Neural progenitor cell (in vitro differentiated cells): Measurements from ENCODE around the gene LATS1. TPM values are rescaled to one million over a fixed set of nuclear protein-coding genes. Genes with fewer than 3 reads are reported as not detected.

ENCODE experiments used
- DNase-seq: peaks from one replicate; pipeline ENCODE4 v3.0.0-alpha.2; 2016; ENCODE audit warnings: low spot score
- H2AFZ ChIP-seq: fragments of 200-600 bp; sonication (generic); replicated peaks from 2 replicates; pipeline ENCODE4 v1.6.1; 2016; ENCODE audit warnings: antibody characterized with exemption
- H3F3A ChIP-seq: fragments of 200-600 bp; sonication (generic); 2 replicates; pipeline ENCODE4 v1.6.1; 2016; ENCODE audit warnings: antibody characterized with exemption, low read depth
- H3K27ac ChIP-seq: fragments of 200-600 bp; sonication (generic); 2 replicates; pipeline ENCODE4 v1.5.1; 2016; ENCODE audit warnings: mild to moderate bottlenecking
- H3K27me3 ChIP-seq: fragments of 200-600 bp; sonication (generic); 2 replicates; pipeline ENCODE4 v1.6.1; 2016; ENCODE audit warnings: mild to moderate bottlenecking, moderate library complexity
- H3K36me3 ChIP-seq: fragments of 200-600 bp; sonication (generic); 2 replicates; pipeline ENCODE4 v1.5.1; 2016
- H3K4me1 ChIP-seq: fragments of 200-600 bp; sonication (generic); 2 replicates; pipeline ENCODE4 v1.6.1; 2016; ENCODE audit warnings: mixed run types
- H3K4me2 ChIP-seq: fragments of 200-600 bp; sonication (generic); 2 replicates; pipeline ENCODE4 v1.6.1; 2016
- H3K4me3 ChIP-seq: fragments of 200-600 bp; sonication (generic); 2 replicates; pipeline ENCODE4 v1.5.1; 2016
- H3K79me2 ChIP-seq: fragments of 200-600 bp; sonication (generic); 2 replicates; pipeline ENCODE4 v1.6.1; 2016; ENCODE audit warnings: low read depth
- H3K9ac ChIP-seq: fragments of 200-600 bp; sonication (generic); 2 replicates; pipeline ENCODE4 v1.6.1; 2016
- H3K9me3 ChIP-seq: fragments of 200-600 bp; sonication (generic); 2 replicates; pipeline ENCODE4 v1.5.1; 2016; ENCODE audit warnings: low read depth
- H4K20me1 ChIP-seq: fragments of 200-600 bp; sonication (generic); 2 replicates; pipeline ENCODE4 v1.6.1; 2016; ENCODE audit warnings: low read depth
- H3K27ac Mint-ChIP-seq: 3 replicates; pipeline ENCODE4 v1.8.0; 2021; ENCODE audit warnings: mixed read lengths
- H3K27me3 Mint-ChIP-seq: 2 replicates; pipeline ENCODE4 v1.8.0; 2022; ENCODE audit warnings: low read depth, mild to moderate bottlenecking, inconsistent platforms, moderate library complexity, mixed read lengths; ENCODE audit not compliant: insufficient read depth
- H3K36me3 Mint-ChIP-seq: 3 replicates; pipeline ENCODE4 v1.8.0; 2021; ENCODE audit warnings: mixed read lengths
- H3K4me1 Mint-ChIP-seq: 3 replicates; pipeline ENCODE4 v1.8.0; 2021; ENCODE audit warnings: mixed read lengths
- H3K4me3 Mint-ChIP-seq: 3 replicates; pipeline ENCODE4 v1.8.0; 2021; ENCODE audit warnings: mild to moderate bottlenecking, moderate library complexity, mixed read lengths
- H3K9me3 Mint-ChIP-seq: 3 replicates; pipeline ENCODE4 v1.8.0; 2020; ENCODE audit warnings: mixed read lengths
- CTCF ChIP-seq: fragments of 200-600 bp; sonication (generic); IDR thresholded peaks from 2 replicates; pipeline ENCODE4 v1.5.1; 2017; ENCODE audit warnings: antibody characterized with exemption, mild to moderate bottlenecking
- EZH2 ChIP-seq: fragments of 200-600 bp; sonication (generic); IDR thresholded peaks from 2 replicates; pipeline ENCODE4 v1.6.1; 2017; ENCODE audit warnings: antibody characterized with exemption, mild to moderate bottlenecking, moderate library complexity
- EZH2phosphoT487 ChIP-seq: fragments of 200-600 bp; sonication (generic); IDR thresholded peaks from 2 replicates; pipeline ENCODE4 v1.6.1; 2017; ENCODE audit warnings: antibody characterized with exemption
- total RNA-seq: library from RNA; depleted of rRNA; stranded (reverse); fragments of >200 nt; gene quantifications from 2 replicates; pipeline ENCODE4 v1.2.3, GENCODE V29; 2015; ENCODE audit warnings: low replicate concordance

The LATS1 gene
- total RNA-seq, 1 donor from 2014 or later: 28.0 TPM

GRCh38 chr6:149698175-149698574 lies 19.7 kb downstream of the LATS1 start:
- H3K9me3 ChIP-seq: no peaks in the 10 kb centered on the region
- no peaks in the 10 kb centered on the region for H3K36me3 ChIP-seq
- H3K9ac ChIP-seq: no peak overlapping the region
- no peak overlapping the region for H2AFZ ChIP-seq
- peaks cover 88% of the 10 kb centered on the region for H3K79me2 ChIP-seq
- peaks cover 9% of the 10 kb centered on the region for H3K36me3 Mint-ChIP-seq
- peaks cover 48% of the 10 kb centered on the region for H4K20me1 ChIP-seq
- no peaks in the 10 kb centered on the region for H3K4me1 ChIP-seq
- H3K4me2 ChIP-seq: no peak overlapping the region
- H3F3A ChIP-seq: no peaks in the 10 kb centered on the region
- no peak for DNase-seq
- no peak overlapping the region for H3K4me3 ChIP-seq
- no peak overlapping the region for H3K27ac Mint-ChIP-seq
- H3K9me3 Mint-ChIP-seq: no peaks in the 10 kb centered on the region
- TF ChIP-seq EZH2 (no peak), CTCF (no peak), EZH2phosphoT487 (no peak)
- no peak overlapping the region for H3K4me3 Mint-ChIP-seq
- H3K27ac ChIP-seq: no peak overlapping the region
- no peaks in the 10 kb centered on the region for H3K27me3 Mint-ChIP-seq
- no peaks in the 10 kb centered on the region for H3K4me1 Mint-ChIP-seq
- no peaks in the 10 kb centered on the region for H3K27me3 ChIP-seq

- H3K9me3 ChIP-seq: no peaks in the 10 kb centered on the region
- no peaks in the 10 kb centered on the region for H3K36me3 ChIP-seq
Observed at GRCh38 chr6:149696901-149697300, 21.0 kb downstream of the LATS1 start.

GRCh38 chr6:149694921-149695320 lies 23.0 kb downstream of the LATS1 start:
- TF ChIP-seq EZH2phosphoT487: no peak
- TF ChIP-seq CTCF: no peak
- TF ChIP-seq EZH2: no peak
- Mint-ChIP-seq H3K4me1 (no peaks in the 10 kb centered on the region), H3K27ac (no peak overlapping the region), H3K27me3 (no peaks in the 10 kb centered on the region), H3K4me3 (no peak overlapping the region), H3K9me3 (no peaks in the 10 kb centered on the region), H3K36me3 (peaks cover 18% of the 10 kb centered on the region)
- Histone ChIP-seq H3K79me2 (peaks cover 69% of the 10 kb centered on the region), H3K9me3 (no peaks in the 10 kb centered on the region), H3K27ac (no peak overlapping the region), H4K20me1 (peaks cover 36% of the 10 kb centered on the region), H3K4me3 (no peak overlapping the region), H3K4me2 (no peak overlapping the region), H3K36me3 (no peaks in the 10 kb centered on the region), H2AFZ (no peak overlapping the region), H3K9ac (no peak overlapping the region), H3K4me1 (no peaks in the 10 kb centered on the region), H3F3A (no peaks in the 10 kb centered on the region), H3K27me3 (no peaks in the 10 kb centered on the region)
- DNase-seq: no peak

More at GRCh38 chr6:149696901-149697300, 21.0 kb downstream of the LATS1 start:
- Mint-ChIP-seq H3K9me3 (no peaks in the 10 kb centered on the region), H3K27me3 (no peaks in the 10 kb centered on the region), H3K27ac (no peak overlapping the region), H3K36me3 (peaks cover 11% of the 10 kb centered on the region), H3K4me3 (no peak overlapping the region), H3K4me1 (no peaks in the 10 kb centered on the region)
- Histone ChIP-seq H3K27ac (no peak overlapping the region), H2AFZ (no peak overlapping the region), H3K4me1 (no peaks in the 10 kb centered on the region), H3K79me2 (peaks cover 79% of the 10 kb centered on the region), H4K20me1 (peaks cover 46% of the 10 kb centered on the region), H3K27me3 (no peaks in the 10 kb centered on the region), H3F3A (no peaks in the 10 kb centered on the region), H3K4me2 (no peak overlapping the region), H3K9ac (no peak overlapping the region), H3K4me3 (no peak overlapping the region)
- TF ChIP-seq CTCF (no peak), EZH2phosphoT487 (no peak), EZH2 (no peak)
- no peak for DNase-seq

DNA sequence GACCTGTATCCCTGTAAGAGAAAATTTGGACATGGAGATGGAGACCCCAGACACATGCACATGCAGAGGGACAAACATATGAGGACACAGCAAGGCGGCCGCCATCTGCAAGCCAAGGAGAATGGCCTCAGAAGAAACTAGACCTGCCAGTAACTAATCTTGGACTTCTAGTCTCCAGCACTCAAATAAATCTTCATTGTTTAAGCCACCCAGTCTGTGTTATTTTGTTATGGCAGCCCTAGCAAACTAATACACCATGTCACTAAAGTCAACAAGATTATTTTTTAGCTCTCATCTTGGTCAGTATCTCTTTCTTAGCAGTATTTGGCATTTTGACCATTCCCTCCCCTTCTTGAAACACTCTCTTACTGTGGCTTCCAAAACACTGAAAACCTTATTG lies 26.7 kb downstream of the LATS1 start:
- H3K4me1 ChIP-seq: no peaks in the 10 kb centered on the region
- H3K9ac ChIP-seq: no peak overlapping the region
- Mint-ChIP-seq H3K4me3 (no peak overlapping the region), H3K27me3 (no peaks in the 10 kb centered on the region), H3K4me1 (no peaks in the 10 kb centered on the region), H3K36me3 (peaks cover 27% of the 10 kb centered on the region), H3K27ac (no peak overlapping the region), H3K9me3 (no peaks in the 10 kb centered on the region)
- no peak for TF ChIP-seq EZH2
- H4K20me1 ChIP-seq: peaks cover 19% of the 10 kb centered on the region
- no peak overlapping the region for H3K27ac ChIP-seq
- DNase-seq: no peak
- no peak overlapping the region for H2AFZ ChIP-seq
- H3K27me3 ChIP-seq: no peaks in the 10 kb centered on the region
- H3K9me3 ChIP-seq: no peaks in the 10 kb centered on the region
- H3K36me3 ChIP-seq: no peaks in the 10 kb centered on the region
- peaks cover 45% of the 10 kb centered on the region for H3K79me2 ChIP-seq
- no peak overlapping the region for H3K4me2 ChIP-seq
- no peaks in the 10 kb centered on the region for H3F3A ChIP-seq
- no peak overlapping the region for H3K4me3 ChIP-seq
